GM19463 (cell line): Measurements from ENCODE around the gene COL6A2.

ENCODE experiments used
- ATAC-seq: cut with Tn5 transposase; IDR thresholded peaks from one replicate; pipeline ENCODE4 v1.9.1; 2021; ENCODE audit warnings: mild to moderate bottlenecking, moderate library complexity; ENCODE audit not compliant: unreplicated experiment

Gene COL6A2

GRCh38 chr21:46111857-46112724 is 14.2 kb downstream of the COL6A2 start:
- no peak for ATAC-seq

GRCh38 chr21:46112725-46113215 is 14.9 kb downstream of the COL6A2 start:
- ATAC-seq, result no peak

- no peak for ATAC-seq
These were observed 15.7 kb downstream of the COL6A2 start for GRCh38 chr21:46113497-46114176.

GRCh38 chr21:46114963-46115362 is 17.1 kb downstream of the COL6A2 start:
- no peak for ATAC-seq

GRCh38 chr21:46115441-46116188 is 17.7 kb downstream of the COL6A2 start:
- ATAC-seq, result no peak

GRCh38 chr21:46116189-46116775 is 18.4 kb downstream of the COL6A2 start:
- no peak for ATAC-seq

GRCh38 chr21:46116776-46117585 is 19.1 kb downstream of the COL6A2 start:
- no peak for ATAC-seq

- no peak for ATAC-seq
These were observed 19.8 kb downstream of the COL6A2 start for GRCh38 chr21:46117586-46118315.

- ATAC-seq, result no peak
These were observed 20.6 kb downstream of the COL6A2 start for GRCh38 chr21:46118316-46119143.

GRCh38 chr21:46119144-46119636 is 21.3 kb downstream of the COL6A2 start:
- no peak for ATAC-seq

GRCh38 chr21:46119637-46120271 is 21.8 kb downstream of the COL6A2 start:
- no peak for ATAC-seq

GRCh38 chr21:46120301-46121285 is 22.7 kb downstream of the COL6A2 start:
- no peak for ATAC-seq

GRCh38 chr21:46121286-46122221 is 23.6 kb downstream of the COL6A2 start:
- no peak for ATAC-seq

- ATAC-seq, result no peak
These were observed 24.3 kb downstream of the COL6A2 start for GRCh38 chr21:46122237-46122671.
